Stimulated activated naive CD4-positive, alpha-beta T cell treated with Interleukin-2 at 50 U/mL for 16 hours (primary cell): ENCODE measurements around the gene CACNA2D1.
"Not testable (repeated sequence)": the region's sequence is repeated elsewhere in the genome, so short reads cannot be mapped to it uniquely, and the experiment has no call there.

Experiments
- DNase-seq: peaks from one replicate; lab custom pipeline; 2025; lab: John Stamatoyannopoulos, UW

The CACNA2D1 gene

GRCh38 chr7:82434275-82435022 is 9.1 kb downstream of the CACNA2D1 start:
- no peak for DNase-seq

- DNase-seq, result no peak
These were observed 10.1 kb downstream of the CACNA2D1 start for GRCh38 chr7:82433507-82433906.

- not testable (repeated sequence) for DNase-seq
These were observed 10.8 kb downstream of the CACNA2D1 start for GRCh38 chr7:82432743-82433142.

GRCh38 chr7:82430500-82431465 is 12.8 kb downstream of the CACNA2D1 start:
- no peak for DNase-seq

- no peak for DNase-seq
These were observed 14.2 kb downstream of the CACNA2D1 start for GRCh38 chr7:82429408-82429807.

GRCh38 chr7:82428186-82428961 is 15.2 kb downstream of the CACNA2D1 start:
- no peak for DNase-seq

GRCh38 chr7:82423446-82423845 is 20.1 kb downstream of the CACNA2D1 start:
- DNase-seq, result no peak

GRCh38 chr7:82419200-82419599 is 24.4 kb downstream of the CACNA2D1 start:
- DNase-seq, result no peak

GRCh38 chr7:82417898-82418297 is 25.7 kb downstream of the CACNA2D1 start:
- DNase-seq, result no peak

GRCh38 chr7:82416402-82416801 is 27.2 kb downstream of the CACNA2D1 start:
- DNase-seq, result no peak

- DNase-seq, result no peak
These were observed 29.2 kb downstream of the CACNA2D1 start for GRCh38 chr7:82414389-82414788.

- no peak for DNase-seq
These were observed 30.3 kb downstream of the CACNA2D1 start for GRCh38 chr7:82413237-82413636.

GRCh38 chr7:82411732-82412131 is 31.8 kb downstream of the CACNA2D1 start:
- no peak for DNase-seq

- DNase-seq, result no peak
These were observed 33.1 kb downstream of the CACNA2D1 start for GRCh38 chr7:82410461-82410860.

- DNase-seq, result no peak
These were observed 36.6 kb downstream of the CACNA2D1 start for GRCh38 chr7:82406937-82407336.

- DNase-seq, result no peak
These were observed 38.3 kb downstream of the CACNA2D1 start for GRCh38 chr7:82405301-82405700.

GRCh38 chr7:82404652-82405051 is 38.9 kb downstream of the CACNA2D1 start:
- DNase-seq, result no peak

- DNase-seq, result no peak
These were observed 39.5 kb downstream of the CACNA2D1 start for GRCh38 chr7:82404094-82404493.

GRCh38 chr7:82397879-82398524 is 45.6 kb downstream of the CACNA2D1 start:
- no peak for DNase-seq

- DNase-seq, result no peak
These were observed 47.2 kb downstream of the CACNA2D1 start for GRCh38 chr7:82396343-82396742.

GRCh38 chr7:82395147-82395546 is 48.4 kb downstream of the CACNA2D1 start:
- no peak for DNase-seq

GRCh38 chr7:82393840-82394220 is 49.7 kb downstream of the CACNA2D1 start:
- no peak for DNase-seq
